ENCODE data around the gene TBCEL.

DNA sequence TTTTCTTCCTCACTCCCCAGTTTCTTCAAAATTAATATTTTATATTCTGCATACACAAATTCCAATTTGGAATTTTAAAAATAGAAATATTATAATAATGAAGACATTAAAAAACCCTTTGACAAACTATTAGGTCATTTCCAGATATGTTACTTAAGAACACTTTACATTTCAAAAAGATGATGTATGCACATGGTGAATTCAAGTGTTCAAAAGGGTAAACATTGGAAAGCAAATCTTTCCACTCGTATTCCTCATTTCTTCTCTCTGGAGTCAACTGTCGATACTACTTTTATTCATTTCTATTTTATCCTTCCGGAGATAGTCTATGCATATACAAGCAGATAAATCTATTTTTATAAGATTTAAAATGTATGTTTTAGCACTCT is 16.7 kb downstream of the TBCEL start:
- TF ChIP-seq CTCF (IDR thresholded peaks at IDR 0.05; ENCODE audit: insufficient read depth, low read length) (no peak), POLR2AphosphoS5 (IDR thresholded peaks at IDR 0.05; ENCODE audit: low read depth) (no peak)
